Neural crest cell (in vitro differentiated cells): Measurements from ENCODE around the gene SNX5. TPM values are rescaled to one million over a fixed set of nuclear protein-coding genes. Genes with fewer than 3 reads are reported as not detected.

Source experiments
- DNase-seq: peaks from one replicate; pipeline ENCODE4 v3.0.0; 2021; ENCODE audit warnings: low read depth, mixed read lengths, low spot score
- H3K27ac Mint-ChIP-seq: one replicate; pipeline ENCODE4 v1.8.0; 2021; ENCODE audit warnings: mild to moderate bottlenecking, mixed read lengths; ENCODE audit not compliant: unreplicated experiment
- H3K27me3 Mint-ChIP-seq: 2 replicates; pipeline ENCODE4 v1.8.0; 2021; ENCODE audit warnings: low read depth, mild to moderate bottlenecking, mixed read lengths
- H3K36me3 Mint-ChIP-seq: 2 replicates; pipeline ENCODE4 v1.8.0; 2021; ENCODE audit warnings: low read depth, mild to moderate bottlenecking, mixed read lengths
- H3K4me1 Mint-ChIP-seq: 2 replicates; pipeline ENCODE4 v1.8.0; 2021; ENCODE audit warnings: mixed read lengths
- H3K4me3 Mint-ChIP-seq: one replicate; pipeline ENCODE4 v1.8.0; 2021; ENCODE audit warnings: mild to moderate bottlenecking, mixed read lengths
- H3K9me3 Mint-ChIP-seq: 2 replicates; pipeline ENCODE4 v1.8.0; 2021; ENCODE audit warnings: mixed read lengths
- total RNA-seq: library from RNA; stranded (reverse); gene quantifications from 2 replicates; pipeline ENCODE4 v1.2.1, GENCODE V29; 2021
- TF ChIP-seq, protein P1 (sequence below): fragments of 200-600 bp; sonication (generic); conservative IDR thresholded peaks from 2 replicates; pipeline ENCODE4 v1.5.0; 2021; ENCODE audit warnings: antibody characterized with exemption, mild to moderate bottlenecking

Gene SNX5
- total RNA-seq, 1 donor from 2014 or later, result 116 TPM

DNA sequence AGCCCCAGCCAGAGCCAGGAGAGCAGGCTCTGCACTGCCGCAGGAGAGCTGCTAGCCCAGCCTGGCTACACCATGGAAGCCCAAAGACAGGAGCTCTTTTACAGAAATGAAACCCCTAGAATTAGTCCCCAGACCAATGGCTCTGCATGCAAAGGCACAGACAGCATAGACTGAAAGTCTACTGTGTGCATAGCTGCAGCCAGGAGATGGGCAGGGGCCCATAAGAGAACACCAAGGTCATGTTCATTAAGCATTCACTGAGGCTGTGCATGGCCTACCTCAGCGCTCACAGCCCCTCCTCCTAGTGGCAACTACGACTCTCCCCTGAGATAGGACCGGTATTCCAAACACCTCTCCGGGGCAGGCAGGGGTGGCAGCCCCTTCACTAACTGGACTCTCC, 34.9 kb downstream of the SNX5 start:
- TF ChIP-seq, protein P1, sequence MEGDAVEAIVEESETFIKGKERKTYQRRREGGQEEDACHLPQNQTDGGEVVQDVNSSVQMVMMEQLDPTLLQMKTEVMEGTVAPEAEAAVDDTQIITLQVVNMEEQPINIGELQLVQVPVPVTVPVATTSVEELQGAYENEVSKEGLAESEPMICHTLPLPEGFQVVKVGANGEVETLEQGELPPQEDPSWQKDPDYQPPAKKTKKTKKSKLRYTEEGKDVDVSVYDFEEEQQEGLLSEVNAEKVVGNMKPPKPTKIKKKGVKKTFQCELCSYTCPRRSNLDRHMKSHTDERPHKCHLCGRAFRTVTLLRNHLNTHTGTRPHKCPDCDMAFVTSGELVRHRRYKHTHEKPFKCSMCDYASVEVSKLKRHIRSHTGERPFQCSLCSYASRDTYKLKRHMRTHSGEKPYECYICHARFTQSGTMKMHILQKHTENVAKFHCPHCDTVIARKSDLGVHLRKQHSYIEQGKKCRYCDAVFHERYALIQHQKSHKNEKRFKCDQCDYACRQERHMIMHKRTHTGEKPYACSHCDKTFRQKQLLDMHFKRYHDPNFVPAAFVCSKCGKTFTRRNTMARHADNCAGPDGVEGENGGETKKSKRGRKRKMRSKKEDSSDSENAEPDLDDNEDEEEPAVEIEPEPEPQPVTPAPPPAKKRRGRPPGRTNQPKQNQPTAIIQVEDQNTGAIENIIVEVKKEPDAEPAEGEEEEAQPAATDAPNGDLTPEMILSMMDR, result no peak
- DNase-seq, result no peak
- H3K4me1 Mint-ChIP-seq, result peaks cover 34% of the 10 kb centered on the region

DNA sequence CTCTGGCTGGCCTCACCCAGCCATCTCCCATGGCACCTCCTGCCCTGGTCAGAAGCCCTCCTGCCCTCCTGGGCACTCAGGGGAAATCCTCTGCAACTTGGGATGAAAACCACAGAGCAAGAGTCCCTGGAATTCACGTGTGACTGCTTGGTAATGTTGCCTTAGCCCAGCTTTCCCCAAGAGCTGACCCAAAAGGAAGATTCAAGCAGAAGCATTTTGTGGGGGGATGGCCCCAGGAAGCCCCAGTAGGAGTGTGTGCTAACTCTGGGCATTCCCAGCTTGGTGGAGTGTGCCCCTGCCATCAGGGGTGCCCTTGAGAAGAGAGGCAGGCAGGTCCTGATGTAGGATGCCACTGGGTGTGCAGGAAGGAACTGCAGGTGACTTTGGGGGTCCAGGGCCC, 35.5 kb downstream of the SNX5 start:
- Mint-ChIP-seq H3K27me3 (peaks cover 7% of the 10 kb centered on the region), H3K27ac (no peak overlapping the region), H3K9me3 (peaks cover 3% of the 10 kb centered on the region), H3K36me3 (peaks cover 3% of the 10 kb centered on the region), H3K4me1 (peaks cover 34% of the 10 kb centered on the region), H3K4me3 (no peak overlapping the region)
- TF ChIP-seq, protein P1, result no peak
- no peak for DNase-seq

More for the DNA sequence above, 34.9 kb downstream of the SNX5 start:
- peaks cover 7% of the 10 kb centered on the region for H3K27me3 Mint-ChIP-seq
- peaks cover 3% of the 10 kb centered on the region for H3K9me3 Mint-ChIP-seq
- peak overlapping the region; percentile 52 for H3K4me3 Mint-ChIP-seq
- H3K27ac Mint-ChIP-seq, result no peak overlapping the region
- peaks cover 3% of the 10 kb centered on the region for H3K36me3 Mint-ChIP-seq

DNA sequence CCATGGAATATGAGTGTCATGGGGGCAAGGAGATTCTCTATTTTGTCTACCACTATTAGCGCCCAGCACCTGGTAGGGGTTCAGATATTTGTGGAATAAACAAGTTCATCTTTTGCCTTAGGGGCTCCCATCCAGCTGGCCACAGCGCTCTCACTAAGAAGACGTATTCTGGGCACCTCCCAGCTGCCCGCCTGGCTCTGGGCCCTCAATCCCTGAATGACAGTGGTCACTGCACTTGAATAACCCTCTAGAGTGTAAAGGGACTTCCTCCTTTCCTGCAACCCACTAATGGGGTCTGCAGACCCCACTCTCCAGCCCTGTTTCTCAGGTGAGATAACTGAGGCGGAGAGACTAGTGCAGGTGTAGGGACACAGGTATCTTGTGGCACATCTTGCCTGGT, 36.2 kb downstream of the SNX5 start:
- Mint-ChIP-seq H3K4me3 (no peak overlapping the region), H3K27ac (no peak overlapping the region), H3K36me3 (peaks cover 3% of the 10 kb centered on the region), H3K9me3 (peaks cover 3% of the 10 kb centered on the region), H3K4me1 (peaks cover 31% of the 10 kb centered on the region), H3K27me3 (peaks cover 7% of the 10 kb centered on the region)
- no peak for DNase-seq
- TF ChIP-seq, protein P1, result no peak

DNA sequence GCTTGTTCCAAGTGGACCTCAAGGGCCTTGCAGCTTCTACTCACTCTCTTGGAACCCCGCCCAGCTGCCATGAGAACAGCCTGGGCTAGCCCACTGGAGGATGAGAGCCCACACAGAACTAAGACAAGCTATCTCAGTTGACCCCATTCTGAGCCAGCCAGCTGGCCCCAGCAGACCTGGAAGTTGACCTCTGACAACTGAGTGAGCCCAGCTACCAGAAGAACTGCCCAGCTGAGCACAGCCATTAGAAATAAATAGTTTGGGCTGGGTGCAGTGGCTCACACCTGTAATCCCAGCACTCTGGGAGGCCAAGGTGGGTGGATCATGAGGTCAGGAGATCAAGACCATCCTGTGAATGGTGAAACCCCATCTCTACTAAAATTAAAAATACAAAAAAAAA, 37.1 kb downstream of the SNX5 start:
- Mint-ChIP-seq H3K9me3 (peaks cover 3% of the 10 kb centered on the region), H3K36me3 (peaks cover 3% of the 10 kb centered on the region), H3K27ac (no peak overlapping the region), H3K27me3 (peaks cover 5% of the 10 kb centered on the region), H3K4me1 (peaks cover 22% of the 10 kb centered on the region), H3K4me3 (no peak overlapping the region)
- TF ChIP-seq, protein P1, result no peak
- DNase-seq, result no peak

DNA sequence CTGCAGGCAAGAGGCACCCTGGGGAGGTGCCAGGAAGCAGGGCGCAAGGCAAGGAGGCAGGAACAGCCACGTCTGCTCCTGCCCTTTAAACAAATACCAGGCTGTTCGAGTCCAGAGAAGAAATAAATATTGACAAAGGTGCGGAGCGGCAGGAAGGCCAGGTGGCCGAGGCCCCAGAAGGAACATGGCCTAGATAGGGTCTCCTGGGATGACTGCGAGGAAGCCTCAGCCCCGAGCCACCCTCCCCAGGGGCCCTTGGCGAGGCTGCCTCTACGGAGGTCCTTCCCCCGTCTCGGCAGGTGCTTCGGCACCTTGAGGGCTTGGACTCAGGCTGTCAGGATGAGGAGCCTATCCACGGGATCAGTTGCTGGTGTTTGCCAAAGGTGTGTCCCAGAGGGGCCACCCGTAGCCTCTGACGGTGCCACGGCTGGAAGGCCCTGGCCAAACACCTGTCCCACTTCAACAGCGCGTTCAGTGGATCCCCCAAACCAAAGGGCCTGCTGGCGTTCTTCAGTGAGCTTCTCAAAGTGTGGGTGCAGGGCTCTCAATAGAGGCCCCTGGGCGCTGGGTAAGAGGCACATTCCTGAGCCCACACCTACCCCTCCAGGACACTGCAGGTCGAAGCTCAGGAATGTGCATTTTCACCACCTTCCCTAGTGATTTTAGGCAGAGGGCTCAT, 39.8 kb downstream of the SNX5 start:
- no peak overlapping the region for H3K27ac Mint-ChIP-seq
- no peak for DNase-seq

More for the DNA sequence above, 39.8 kb downstream of the SNX5 start:
- Mint-ChIP-seq H3K36me3 (peaks cover 3% of the 10 kb centered on the region), H3K9me3 (peaks cover 3% of the 10 kb centered on the region), H3K4me3 (no peak overlapping the region), H3K4me1 (peaks cover 1% of the 10 kb centered on the region), H3K27me3 (peaks cover 6% of the 10 kb centered on the region)
- TF ChIP-seq, protein P1, result no peak
